Endothelial cell of hepatic sinusoid (primary cell): ENCODE measurements around the gene SLC41A3.

Source experiments
- in situ Hi-C: cut with HindIII; loops from 2 replicates; pipeline ENCODE4 v1.10.0; 2017; ENCODE audit warnings: low sequenced_read_pairs

Gene SLC41A3

DNA sequence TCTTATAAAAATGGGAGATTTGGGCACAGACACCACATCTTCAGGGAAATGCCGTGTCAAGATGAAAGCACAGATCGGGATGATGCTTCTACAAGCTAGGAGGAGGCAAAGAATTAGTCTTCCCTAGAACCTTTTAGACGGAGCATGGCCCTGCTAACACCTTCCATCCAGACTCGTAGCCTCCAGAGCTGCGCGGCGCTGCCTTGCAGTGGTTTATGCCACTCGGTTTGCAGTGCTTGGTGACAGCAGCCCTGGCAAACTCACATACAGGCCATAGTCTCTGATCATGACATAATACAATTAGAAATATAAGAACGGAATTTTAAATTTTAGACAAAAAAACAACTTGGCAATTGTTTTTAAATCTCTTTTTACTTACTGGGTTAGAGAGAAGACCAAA is 37.1 kb upstream of the SLC41A3 start:
- in situ Hi-C loops, result no loop called here

DNA sequence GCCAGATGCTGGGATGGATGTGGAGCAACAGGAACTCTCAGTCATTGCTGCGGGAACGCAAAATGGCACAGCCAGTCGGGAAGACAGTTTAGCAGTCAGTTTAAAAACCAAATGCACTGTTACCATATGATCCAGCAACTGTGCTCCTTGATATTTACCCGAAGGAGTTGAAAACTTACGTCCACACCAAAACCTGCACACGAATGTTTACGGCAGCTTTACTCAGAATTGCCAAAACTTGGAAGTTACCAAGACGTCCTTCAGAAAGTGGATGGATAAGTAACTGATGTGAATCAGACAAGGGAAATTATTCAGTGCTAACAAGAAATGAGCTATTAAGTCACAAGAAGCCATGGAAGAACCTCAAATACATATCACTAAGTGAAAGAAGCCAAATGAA is 36.1 kb upstream of the SLC41A3 start:
- in situ Hi-C loops, result no loop called here

DNA sequence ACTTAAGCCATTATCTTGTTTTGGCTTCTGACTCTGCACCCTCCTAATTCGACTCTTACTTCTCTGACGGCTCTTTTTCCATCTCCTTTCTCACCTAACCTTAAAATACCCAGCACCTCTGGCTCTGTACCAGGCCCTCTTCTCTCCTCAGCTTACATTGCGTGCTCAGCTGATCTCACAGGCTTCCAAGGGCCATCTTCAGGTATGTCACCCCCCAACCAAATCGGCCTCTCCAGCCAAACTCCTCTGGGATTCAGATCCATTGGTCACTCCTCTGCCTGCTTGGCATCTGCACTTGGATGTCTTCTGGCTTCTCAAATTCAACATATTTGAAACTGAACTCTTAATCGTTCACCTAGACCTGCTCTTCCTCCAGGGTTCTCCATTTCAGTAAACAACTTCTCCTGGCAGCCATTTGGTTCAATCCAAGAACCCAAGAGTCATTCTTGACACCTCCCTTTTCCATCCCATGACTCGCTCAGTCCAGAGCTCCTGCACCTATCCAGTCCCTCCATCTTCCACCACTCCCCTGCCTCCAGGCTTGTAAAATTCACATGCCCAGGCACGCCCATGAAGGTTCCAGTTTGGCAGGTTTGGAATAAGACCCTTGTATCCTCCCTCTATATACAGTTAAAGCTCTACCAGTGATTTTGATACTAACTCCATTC is 35.2 kb upstream of the SLC41A3 start:
- in situ Hi-C loops, result no loop called here

DNA sequence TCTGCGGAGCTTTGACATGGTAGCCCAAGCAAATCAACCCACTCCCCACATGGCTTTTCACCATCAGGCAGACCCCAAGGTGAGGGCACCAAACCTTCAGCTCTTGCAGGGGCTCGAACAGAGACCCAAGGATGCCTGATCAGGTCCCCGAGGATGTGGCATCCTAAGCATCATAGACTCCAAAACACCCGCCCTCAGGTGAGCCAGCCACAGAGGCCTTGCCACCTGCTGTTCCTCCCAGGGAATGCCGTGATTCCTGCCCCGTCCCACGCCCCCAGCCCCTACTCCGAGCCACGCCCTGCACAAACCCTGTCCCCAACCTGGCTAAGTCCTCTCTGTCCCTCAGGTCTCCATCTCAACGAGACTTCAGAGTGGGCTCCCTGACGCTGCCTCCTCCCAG is 34.7 kb upstream of the SLC41A3 start:
- in situ Hi-C loops, result no loop called here

DNA sequence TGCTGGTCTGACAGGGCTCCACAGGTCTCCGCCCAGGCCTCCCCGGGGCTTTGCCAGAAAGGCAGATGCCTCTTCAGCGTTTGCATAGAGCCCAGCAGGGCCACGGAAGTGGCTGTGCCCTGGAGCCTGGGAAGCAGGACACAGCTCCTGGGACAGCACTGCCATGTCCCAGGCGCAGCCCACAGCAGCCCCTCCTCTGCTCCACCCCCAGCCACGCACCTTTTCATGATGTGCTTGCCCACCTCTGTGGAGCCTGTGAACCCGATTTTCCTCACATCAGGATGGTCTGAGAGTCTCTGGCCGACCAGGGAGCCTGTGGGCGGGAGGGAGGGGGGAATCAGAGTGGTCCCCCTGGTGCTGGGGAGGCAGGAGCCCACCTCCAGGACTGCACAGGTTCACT is 33.9 kb upstream of the SLC41A3 start:
- in situ Hi-C loops, result no loop called here

DNA sequence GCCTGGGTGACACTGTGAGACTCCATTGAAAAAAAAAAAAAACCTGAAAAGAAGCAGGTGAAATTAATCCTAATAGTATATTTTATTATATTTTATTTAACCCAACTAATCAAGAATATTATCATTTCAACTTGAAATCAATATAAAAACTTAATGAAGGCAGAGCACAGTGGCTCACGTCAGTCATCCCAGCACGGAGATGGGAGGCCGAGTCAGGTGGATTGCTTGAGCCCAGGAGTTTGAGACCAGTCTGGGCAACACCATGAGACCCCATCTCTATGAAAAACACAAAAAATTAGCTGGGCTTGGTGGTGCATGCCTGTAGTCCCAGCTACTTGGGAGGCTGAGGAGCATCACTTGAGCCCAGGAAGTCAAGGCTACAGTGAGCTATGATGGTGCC is 33.3 kb upstream of the SLC41A3 start:
- in situ Hi-C loops, result no loop called here

DNA sequence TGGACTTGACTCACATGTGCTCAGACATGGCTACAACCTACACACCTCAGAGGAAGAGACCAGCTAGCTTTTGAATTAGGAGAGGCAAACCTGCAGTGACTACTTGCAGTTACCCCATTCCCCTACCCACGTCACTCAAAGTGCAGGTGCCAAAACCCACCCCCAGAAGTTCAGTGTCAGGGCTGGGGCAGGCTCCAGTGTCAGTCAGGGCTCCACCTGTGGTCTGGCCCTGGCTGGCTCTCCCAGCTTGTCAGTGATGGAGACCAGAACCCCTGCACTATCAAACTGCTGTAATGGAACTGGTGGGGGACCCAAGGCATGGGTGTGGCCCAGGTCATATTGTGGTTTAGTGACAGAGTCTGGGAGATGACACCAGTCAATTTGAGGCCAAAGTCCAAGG is 32.6 kb upstream of the SLC41A3 start:
- in situ Hi-C loops, result no loop called here

DNA sequence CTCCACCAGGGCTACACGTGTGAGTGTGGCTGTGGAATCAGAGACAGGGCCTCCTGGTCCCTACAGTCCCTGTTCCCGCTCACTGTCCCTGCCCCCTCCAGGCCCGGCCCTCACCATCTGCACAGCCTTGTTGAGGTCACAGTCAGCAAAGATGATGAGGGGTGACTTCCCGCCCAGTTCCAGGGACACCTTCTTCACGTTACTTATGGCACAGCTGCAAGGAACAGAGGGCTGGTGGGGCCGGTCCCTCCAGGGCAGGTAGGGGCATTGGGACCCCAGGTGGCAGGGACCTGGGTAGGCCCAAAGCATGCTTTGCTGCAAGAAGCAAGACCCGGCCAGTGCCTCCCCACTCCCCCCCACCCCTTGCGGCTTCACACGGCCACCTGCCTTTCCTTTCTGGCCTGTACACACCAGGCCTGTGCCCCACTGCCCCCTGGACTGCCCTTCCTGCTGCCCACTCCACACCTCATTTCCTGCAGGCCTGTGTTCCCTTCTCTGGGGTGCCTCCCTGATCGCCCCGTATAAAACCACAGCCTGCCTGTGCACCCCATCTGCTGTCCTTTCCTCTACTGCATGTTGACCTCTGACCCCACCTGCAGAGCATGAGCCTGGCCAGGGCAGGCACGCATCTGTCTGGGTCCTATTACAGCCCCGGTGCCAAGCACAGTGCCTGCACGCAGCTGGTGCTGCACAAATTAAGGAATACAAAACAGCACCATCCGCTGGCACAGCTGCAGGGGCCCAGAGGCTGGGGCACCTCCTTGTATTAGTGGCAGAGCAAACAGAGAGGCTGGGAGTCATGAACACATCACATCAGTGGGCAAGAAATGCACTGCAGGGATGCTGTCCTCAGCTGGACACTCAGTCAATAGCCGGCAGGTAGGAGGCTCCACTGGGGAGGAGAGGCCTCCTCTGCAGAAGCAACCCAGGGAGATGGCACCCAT is 30.8 kb upstream of the SLC41A3 start:
- in situ Hi-C loops, result no loop called here

DNA sequence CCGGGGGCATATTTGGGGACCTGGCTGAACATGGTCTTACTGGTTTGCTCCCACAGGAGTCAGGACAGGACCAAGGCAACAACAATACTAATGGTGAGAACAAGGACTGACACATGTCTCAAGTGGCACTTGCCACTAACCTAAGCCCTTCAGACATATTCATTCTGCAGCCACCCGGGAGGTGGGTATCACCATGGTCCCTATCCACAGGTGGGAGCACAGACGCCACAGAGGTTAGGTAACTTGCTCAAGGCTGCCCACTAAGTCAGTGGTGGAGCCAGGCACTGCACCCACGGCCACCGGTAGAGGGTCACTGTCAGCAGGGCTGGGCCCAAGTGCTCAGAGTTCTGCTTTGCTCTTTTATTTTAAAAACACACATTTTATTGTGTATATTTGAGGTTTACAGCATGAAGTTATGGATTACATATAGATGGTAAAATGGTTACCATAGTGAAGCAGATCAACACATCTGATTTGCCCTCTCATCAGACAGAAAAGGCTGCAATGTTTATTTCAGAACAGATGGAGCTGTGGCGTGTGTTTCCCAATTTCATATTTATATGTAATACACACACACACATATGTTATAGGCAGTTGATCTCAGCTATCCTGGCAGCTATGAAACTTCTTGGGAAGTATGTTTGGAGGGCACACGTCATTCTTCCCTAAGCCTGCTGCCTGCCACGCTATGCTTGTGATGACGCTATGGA is 30.0 kb upstream of the SLC41A3 start:
- in situ Hi-C loops, result no loop called here

DNA sequence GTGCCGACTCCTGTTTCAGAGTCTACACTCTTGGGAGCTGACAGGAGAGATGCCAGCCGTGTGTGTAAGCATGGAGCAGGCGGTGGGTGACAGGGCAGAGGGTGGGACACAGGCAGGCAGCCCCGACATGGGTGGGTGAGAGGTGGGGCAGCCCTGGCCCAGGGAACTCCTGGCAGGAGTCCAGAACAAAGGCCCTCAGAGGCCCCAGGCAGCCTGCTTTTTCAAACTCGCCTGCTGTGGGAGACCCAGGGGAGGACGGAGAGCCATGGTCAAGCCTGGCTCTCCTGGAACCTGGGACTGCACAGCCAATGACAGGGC is 29.3 kb upstream of the SLC41A3 start:
- in situ Hi-C loops, result no loop called here

DNA sequence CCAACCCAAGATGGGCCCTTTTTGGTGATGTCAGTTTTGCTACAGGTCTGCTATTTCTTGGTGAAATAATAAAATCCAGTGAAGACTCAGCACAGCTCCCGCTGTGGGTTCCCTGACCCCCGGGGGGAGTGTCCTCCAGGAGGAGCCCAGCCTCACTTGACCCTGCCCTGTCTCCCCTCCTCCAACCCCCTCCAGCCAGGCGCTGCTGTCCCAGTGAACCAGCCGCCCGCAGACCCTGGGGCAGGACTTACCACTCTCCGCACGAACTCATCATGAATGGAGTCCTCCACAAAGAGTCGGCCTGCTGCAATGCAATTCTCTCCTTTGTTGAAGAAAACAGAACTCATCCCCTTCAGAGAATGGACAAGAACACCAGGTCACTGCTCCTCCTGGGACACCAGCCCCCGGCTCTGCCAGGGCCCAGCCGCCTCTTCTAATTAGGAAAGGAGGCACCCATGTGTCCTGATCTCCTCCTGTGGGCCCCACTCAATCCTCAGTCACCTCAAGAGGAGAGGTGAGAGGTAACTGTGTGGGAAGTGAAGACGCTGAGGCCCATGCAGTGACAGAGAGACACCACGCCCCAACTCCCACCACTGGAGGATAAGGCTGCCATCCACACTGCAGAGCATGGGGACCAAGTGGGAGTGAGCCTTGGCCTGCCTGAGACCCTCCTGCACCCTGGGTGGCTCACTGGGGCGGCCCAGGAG is 28.8 kb upstream of the SLC41A3 start:
- in situ Hi-C loops, result no loop called here

DNA sequence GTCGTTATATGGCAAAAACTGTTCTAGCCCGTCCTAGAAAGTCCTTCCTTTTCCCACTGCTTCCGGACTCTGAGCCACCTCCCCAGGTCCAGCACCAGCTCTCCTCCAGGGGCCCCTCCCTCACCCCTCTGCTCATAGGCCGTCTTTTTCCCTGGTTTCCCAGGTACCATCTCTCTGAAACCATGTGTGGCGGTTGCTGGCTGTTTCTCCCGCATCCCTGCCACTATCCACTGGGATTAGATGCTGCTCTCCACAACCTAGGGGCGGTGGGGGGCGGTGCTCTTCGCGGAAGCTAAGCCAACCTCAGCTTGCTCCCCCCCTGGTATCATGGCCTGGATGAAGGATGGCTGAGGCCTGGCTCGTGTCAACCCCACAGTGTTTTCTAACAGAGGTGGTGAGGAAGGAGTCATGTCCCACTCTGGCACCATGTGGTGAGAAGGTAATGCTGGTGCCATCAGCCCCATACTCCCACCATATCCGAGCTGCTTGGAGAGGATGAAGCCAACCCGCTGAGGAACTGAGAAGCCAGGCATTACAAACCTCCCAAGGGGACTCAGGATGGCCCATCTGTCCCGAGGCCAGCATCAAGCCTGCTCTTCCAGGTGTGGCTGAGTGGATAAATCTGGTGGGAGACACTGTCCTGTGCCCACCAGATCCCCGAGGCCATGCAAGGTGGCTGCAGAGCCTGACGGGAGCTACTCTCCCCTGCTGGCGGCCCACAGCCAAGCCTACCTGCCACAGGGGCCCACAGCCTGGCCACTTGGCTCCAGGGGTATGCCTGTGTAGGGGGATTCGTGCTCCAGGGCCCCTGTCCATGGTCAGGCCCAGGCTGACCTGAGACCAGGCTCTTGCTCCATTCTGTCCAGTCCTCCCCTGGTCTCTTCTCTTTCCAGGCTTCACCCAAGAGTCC is 27.9 kb upstream of the SLC41A3 start:
- in situ Hi-C loops, result no loop called here

DNA sequence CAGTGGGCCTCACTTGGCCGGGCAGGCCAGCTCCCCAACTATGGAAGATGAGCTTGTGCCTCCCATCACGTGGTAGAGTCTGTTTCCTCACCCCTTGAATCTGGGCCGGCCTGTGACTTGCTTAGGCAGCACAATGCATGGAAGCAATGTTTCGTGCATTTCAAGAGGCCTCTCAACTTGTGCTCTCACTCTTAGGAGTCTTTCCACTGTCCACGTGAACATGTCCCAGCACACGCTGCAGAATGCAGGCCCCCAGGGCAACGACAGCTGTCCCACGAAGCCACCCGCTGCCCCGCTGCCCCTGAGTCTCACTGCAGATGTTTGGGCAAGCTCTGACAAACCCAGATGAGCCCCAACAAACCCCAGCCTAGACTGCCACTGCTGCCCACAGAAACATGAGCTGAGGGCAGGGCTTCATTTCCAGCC is 27.2 kb upstream of the SLC41A3 start:
- in situ Hi-C loops, result no loop called here

DNA sequence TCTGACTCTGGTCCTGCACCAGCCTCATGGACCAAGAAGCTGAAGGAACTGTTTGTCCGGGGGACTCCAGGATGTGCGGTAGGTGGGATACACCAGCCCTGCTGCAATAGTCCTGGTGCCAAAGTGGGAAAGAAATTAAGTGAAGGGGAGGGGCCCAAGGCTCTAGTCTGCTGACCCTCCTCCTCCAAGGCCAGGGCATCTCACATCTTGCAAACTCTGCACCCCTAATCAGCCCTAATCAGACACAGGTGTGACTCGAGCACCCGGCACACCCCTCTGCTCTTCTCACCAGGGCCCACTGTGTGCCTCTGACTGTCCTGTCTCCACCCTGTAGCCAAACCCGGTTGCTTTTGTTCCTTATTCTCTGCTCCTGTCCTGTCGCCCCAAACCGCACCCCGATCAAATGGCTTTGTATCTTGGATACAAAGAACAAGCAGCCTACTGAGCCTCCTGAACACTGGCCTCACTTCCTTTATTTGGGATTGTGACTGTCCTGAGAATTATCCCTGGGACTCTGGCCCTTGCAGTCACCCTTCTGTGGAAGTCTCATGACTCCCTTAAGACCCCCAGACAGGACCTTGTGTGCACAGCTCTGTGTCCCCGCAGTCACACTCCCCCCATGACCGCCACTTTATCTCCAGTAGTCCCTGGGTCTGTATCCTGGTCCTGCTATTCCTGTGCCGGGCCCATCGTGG is 26.7 kb upstream of the SLC41A3 start:
- in situ Hi-C loops, result no loop called here

DNA sequence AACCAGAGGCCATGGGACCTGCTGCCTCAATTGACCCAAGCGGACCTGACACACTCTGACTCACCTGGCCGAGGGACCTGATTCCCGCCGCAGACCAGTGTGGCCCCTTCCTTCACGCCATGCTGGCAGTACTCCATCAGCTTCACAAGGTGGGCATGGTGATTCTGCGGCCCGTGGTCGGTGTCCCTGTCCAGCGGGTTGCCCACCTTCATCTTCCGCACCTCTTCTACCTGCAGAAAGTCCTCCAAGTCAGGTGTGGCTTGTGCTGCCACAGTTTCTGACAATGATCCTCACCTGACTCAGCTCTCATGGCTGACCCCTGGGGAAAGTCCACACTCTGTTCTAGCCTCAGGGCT is 25.9 kb upstream of the SLC41A3 start:
- in situ Hi-C loops, result no loop called here

DNA sequence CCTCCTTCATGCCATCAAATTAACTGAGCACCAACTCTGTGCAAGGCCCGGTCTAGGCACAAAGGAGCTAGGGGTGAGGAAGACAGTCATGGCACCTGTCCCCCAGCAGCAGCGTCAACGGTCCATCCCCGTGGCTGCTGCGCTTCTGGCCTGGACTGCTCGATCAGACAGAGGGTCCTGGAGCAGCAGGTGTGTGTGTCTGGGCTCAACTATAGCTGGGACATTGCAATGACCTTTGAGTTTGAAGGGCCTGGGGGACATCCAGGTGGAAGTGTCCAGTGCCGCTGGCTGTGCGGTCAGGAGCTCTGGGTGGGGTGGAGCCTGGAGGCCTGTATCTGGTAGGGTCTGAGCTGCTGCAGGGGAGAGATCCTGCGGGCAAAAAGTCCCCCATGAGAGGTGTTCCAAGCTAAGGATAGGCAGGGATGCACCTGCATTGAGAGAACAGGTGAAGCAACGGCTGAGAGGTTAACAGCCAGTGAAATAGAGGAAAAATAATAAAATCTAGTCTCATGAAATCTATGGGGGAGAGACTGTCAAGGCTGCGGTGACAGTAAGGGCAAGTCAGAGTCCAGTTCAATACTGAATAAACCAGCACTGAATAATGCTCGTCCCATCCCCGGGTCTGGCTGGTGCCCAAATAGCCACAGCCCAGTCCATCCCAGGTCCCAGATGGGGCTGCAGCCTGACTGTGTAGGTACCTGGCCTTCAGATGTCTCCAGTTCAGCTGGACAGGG is 25.4 kb upstream of the SLC41A3 start:
- in situ Hi-C loops, result no loop called here

DNA sequence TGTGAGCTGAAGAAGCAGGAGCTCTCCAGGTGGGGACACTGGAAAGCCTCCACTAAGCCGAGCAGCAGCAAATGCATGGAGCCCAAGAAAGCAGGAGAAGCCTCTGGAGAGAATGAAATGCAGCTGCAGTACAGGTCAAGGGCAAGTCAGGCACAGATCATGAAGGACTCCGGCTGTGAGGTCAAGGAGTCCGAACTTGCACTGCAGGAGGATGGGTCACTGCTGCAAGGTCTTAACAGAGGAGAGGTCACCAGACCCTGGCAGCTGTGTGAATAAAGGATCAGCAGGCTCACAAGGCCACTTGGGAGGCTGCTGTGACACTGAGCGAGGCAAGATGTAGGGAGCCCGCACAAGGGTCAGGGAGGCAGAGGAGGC is 24.7 kb upstream of the SLC41A3 start:
- in situ Hi-C loops, result no loop called here

DNA sequence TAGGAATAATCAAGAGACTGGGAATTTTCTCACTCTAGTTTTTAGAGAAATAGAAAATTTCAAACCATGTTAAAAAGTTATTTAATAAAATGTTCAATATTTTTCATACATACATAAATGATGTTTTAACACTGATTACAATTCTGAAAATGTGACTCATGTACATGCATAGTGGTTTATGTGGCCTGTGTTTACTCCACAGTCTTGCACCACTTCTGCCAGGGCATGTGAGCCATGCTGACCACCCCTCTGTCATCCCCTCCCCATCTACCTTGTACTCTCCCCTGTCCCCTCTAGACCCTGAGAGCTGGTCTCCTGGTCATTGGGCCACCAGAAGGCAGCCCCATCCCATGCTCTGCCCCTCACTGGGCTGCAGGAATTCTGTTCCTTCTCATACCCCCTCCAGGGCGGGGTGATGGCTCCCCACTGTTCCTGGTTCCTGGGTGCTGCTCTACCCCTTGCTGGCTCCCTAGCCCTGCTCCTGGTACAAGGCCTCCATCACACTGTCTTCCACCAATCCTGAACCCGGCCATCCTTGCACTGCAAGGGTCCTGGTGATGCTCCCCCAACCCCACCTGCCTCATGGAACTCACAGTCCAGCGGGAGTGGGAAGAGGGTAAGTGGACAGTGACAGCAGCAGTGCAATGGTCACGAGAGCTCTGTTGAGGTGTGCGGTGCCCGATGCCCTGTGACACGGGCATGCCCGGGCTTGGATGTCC is 24.2 kb upstream of the SLC41A3 start:
- in situ Hi-C loops, result no loop called here
